Muscle of leg (tissue), 11 donors: Measurements from ENCODE around the gene WDR53. TPM values are rescaled to one million over a fixed set of nuclear protein-coding genes. Genes with fewer than 3 reads are reported as not detected.
"Not testable (repeated sequence)": the region's sequence is repeated elsewhere in the genome, so short reads cannot be mapped to it uniquely, and the experiment has no call there.

Experiments used
- DNase-seq: peaks from one replicate; pipeline ENCODE4 v3.0.0; 2013
- H3K27ac ChIP-seq: one replicate; pipeline ENCODE4 v1.5.1; 2013; ENCODE audit warnings: mild to moderate bottlenecking, low read length, control low read depth
- H3K27me3 ChIP-seq: one replicate; pipeline ENCODE4 v1.6.1; 2013; ENCODE audit warnings: low read length; ENCODE audit not compliant: control insufficient read depth, insufficient read depth
- H3K36me3 ChIP-seq: one replicate; pipeline ENCODE4 v1.6.1; 2013; ENCODE audit warnings: low read length; ENCODE audit not compliant: control insufficient read depth, insufficient read depth
- H3K4me1 ChIP-seq: one replicate; pipeline ENCODE4 v1.6.1; 2013; ENCODE audit warnings: low read length; ENCODE audit not compliant: control insufficient read depth, insufficient read depth
- H3K4me3 ChIP-seq: one replicate; pipeline ENCODE4 v1.5.1; 2013; ENCODE audit warnings: low read length, control low read depth
- H3K9me3 ChIP-seq: replicated peaks from 2 replicates; pipeline ENCODE4 v1.6.1; 2013; ENCODE audit warnings: low read depth, low read length; ENCODE audit not compliant: control insufficient read depth
- WGBS: methylation state at CpG from one replicate; pipeline ENCODE4 v1.1.5; 2013; ENCODE audit warnings: missing lambda C conversion rate; ENCODE audit not compliant: insufficient coverage; 5-methylcytosine and 5-hydroxymethylcytosine counted together
- polyA plus RNA-seq, 8 donors: library from polyadenylated mRNA; unstranded; fragments of 120-200 nt; gene quantifications; one replicate each; pipeline versions ENCODE4 v1.2.1 to v1.2.3, GENCODE V29; 2013; ENCODE audit warnings: inconsistent platforms in 1 of 8, low replicate concordance in 1 of 8; ENCODE audit not compliant: insufficient read length in 8 of 8, insufficient read depth in 1 of 8
- total RNA-seq: library from RNA; stranded (reverse); fragments of 120-200 nt; gene quantifications from one replicate; pipeline ENCODE4 v1.2.4, GENCODE V29; 2013

The WDR53 gene
- total and polyA plus RNA-seq, 9 donors = 6.8 to 13.3 (median 10.1) TPM

DNA sequence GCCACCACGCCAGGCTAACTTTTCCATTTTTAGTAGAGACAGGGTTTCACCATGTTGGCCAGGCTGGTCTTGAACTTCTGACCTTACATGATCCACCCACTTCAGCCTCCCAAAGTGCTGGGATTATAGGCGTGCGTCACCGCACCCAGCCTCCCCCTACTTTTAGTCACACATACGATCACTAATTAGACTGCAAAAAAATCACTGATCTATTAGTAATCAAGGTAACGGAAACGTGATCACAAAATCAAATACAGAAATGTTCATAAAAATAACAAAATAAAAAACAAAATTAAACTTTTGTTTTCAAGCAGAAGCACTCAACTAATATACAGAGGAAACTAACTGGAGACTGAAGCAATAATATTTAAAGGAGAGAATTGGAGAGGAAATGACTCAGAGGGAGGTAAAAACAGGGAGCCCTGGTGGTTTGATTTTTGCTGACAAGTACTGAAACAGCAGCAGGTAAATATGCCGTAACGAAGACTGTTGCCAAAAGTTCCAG lies 4.6 kb downstream of the WDR53 start:
- Histone ChIP-seq H3K27me3 (no peaks in the 10 kb centered on the region), H3K4me3 (no peak overlapping the region), H3K27ac (no peak overlapping the region), H3K36me3 (peaks cover 16% of the 10 kb centered on the region), H3K4me1 (peaks cover 5% of the 10 kb centered on the region), H3K9me3 (no peaks in the 10 kb centered on the region)
- DNase-seq = no peak
- WGBS = 88% methylated on average over 5 of the region's 9 CpGs

DNA sequence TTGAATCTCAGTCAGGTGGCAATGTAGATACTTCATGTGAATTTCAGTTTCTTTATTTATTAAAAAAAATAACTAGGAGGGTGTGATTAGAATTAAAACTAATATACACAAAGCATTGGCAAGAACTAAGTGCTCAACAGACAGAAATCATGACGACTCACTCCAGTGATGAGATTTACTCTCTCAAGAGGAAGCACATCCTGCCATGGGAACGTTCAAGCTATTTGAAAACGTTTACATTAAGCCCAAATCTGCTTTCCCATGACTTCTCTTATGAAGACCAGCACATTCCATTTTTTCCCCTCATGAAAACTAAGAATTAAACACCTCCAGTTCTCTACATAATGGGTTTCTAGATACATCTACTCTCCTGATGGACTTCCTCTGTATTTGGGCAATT lies 8.5 kb downstream of the WDR53 start:
- 72% methylated on average over 2 of the region's 3 CpGs for WGBS
- H3K4me1 ChIP-seq = no peaks in the 10 kb centered on the region
- no peak overlapping the region for H3K27ac ChIP-seq
- H3K36me3 ChIP-seq = peaks cover 13% of the 10 kb centered on the region
- no peaks in the 10 kb centered on the region for H3K9me3 ChIP-seq
- no peak for DNase-seq
- H3K4me3 ChIP-seq = no peak overlapping the region
- H3K27me3 ChIP-seq = no peaks in the 10 kb centered on the region

DNA sequence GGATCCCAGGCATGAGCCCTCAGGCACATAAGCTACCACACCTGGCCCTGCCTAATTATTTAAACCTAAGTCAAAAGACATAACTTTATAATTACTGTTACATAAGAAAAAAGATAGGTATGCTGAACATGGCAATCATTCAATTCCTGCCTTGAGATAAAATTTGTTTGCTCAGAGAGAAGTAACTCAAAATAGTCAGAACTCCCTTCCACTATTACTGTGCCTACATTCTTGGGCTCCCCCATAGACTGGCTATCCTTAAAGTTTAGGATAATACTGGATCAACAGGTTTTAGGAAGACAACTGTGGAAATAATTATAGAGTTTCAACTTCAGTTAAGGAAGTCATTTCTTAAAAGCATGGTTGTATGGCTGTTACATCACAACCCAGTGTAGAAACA lies 9.9 kb downstream of the WDR53 start:
- no peak for DNase-seq
- no peaks in the 10 kb centered on the region for H3K27me3 ChIP-seq
- H3K9me3 ChIP-seq = no peaks in the 10 kb centered on the region
- H3K4me3 ChIP-seq = no peak overlapping the region
- H3K27ac ChIP-seq = no peak overlapping the region
- H3K4me1 ChIP-seq = no peaks in the 10 kb centered on the region
- H3K36me3 ChIP-seq = peaks cover 13% of the 10 kb centered on the region

DNA sequence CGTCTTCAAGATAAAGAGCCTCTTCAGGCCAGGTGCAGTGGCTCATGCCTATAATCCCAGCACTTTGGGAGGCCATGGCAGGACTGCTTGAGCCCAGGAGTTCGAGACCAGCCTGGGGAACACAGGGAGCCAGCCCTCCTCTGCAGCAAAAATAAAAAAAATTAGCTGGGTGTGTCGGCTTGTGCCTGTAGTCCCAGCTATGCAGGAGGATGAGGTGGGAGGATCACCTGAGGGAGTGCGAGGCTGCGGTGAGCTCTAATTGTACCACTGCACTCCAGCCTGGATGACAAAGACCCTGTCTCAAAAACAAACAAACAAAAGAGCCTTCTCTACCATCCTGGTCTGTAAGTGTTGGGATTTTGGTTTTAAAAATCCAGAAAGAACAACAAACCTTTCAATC lies 11.1 kb downstream of the WDR53 start:
- no peak for DNase-seq
- Histone ChIP-seq H3K4me3 (no peak overlapping the region), H3K27me3 (no peaks in the 10 kb centered on the region), H3K36me3 (peaks cover 13% of the 10 kb centered on the region), H3K4me1 (no peaks in the 10 kb centered on the region), H3K27ac (no peak overlapping the region), H3K9me3 (no peaks in the 10 kb centered on the region)
- WGBS = 90% methylated on average over 2 of the region's 5 CpGs

DNA sequence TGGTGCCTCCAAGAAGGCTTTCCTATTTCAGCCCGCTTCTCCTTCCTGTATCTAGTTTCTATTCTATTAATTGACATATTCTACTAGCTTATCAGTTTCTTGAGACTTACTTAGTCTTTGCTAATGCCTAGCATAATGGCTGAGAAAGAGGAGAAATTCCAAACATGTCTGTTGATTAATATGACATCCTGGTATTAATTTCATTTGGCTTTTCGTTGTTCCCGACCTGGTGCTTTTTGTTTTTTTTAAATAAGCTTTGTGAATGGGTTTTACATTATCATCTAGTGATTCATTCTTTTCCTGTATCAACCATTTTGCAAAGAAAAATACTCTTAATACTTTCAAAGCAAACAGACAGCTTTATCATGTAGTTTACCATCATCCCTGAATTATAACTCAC lies 13.1 kb downstream of the WDR53 start:
- Histone ChIP-seq H3K4me1 (no peaks in the 10 kb centered on the region), H3K4me3 (no peak overlapping the region), H3K27ac (no peak overlapping the region), H3K27me3 (no peaks in the 10 kb centered on the region), H3K36me3 (peaks cover 6% of the 10 kb centered on the region), H3K9me3 (no peaks in the 10 kb centered on the region)
- DNase-seq = no peak
- WGBS = no CpG with 5 or more reads among the region's 3 CpGs

DNA sequence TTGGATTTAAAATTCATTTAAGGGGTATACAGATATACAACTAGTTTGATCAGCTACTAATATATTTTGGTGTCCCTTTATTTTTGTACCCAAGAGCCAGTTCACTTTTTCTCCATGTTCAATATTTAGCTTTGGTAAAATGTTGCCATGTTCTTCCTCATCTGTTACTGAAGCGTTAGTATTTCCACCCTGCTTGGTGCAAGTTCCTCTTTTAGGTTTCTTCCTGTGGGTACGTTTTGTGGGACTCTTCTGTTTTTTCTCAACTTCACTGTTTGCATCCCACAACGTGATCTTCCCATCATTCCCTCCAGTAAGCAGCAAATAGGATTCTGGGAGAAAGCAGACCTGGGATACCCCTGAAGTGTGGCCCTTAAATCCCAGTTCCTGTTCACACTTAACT lies 14.1 kb downstream of the WDR53 start:
- Histone ChIP-seq H3K4me1 (no peaks in the 10 kb centered on the region), H3K27me3 (no peaks in the 10 kb centered on the region), H3K4me3 (no peak overlapping the region), H3K9me3 (peaks cover 4% of the 10 kb centered on the region), H3K27ac (no peak overlapping the region), H3K36me3 (peaks cover 3% of the 10 kb centered on the region)
- 64% methylated on average over 3 of the region's 3 CpGs for WGBS
- peak; percentile 41 for DNase-seq

DNA sequence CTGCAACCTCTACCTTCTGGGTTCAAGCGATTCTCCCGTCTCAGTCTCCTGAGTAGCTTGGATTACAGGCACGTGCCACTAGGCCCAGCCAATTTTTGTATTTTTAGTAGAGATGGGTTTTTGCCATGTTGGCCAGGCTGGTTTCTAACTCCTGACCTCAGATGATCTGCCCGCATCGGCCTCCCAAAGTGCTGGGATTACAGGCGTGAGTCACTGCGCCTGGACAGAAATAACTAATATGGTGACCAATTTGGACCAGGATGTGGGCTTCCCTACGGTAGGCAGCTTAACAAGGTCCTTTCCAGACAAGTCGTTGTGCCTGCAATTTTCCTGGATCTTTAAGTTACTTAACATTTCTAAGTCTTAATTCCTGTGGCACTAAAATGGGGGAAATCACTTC lies 14.8 kb downstream of the WDR53 start:
- H3K27ac ChIP-seq = no peak overlapping the region
- 97% methylated on average over 4 of the region's 9 CpGs for WGBS
- H3K4me3 ChIP-seq = no peak overlapping the region
- H3K9me3 ChIP-seq = peaks cover 5% of the 10 kb centered on the region
- no peaks in the 10 kb centered on the region for H3K27me3 ChIP-seq
- no peak for DNase-seq
- H3K4me1 ChIP-seq = no peaks in the 10 kb centered on the region
- peaks cover 2% of the 10 kb centered on the region for H3K36me3 ChIP-seq

DNA sequence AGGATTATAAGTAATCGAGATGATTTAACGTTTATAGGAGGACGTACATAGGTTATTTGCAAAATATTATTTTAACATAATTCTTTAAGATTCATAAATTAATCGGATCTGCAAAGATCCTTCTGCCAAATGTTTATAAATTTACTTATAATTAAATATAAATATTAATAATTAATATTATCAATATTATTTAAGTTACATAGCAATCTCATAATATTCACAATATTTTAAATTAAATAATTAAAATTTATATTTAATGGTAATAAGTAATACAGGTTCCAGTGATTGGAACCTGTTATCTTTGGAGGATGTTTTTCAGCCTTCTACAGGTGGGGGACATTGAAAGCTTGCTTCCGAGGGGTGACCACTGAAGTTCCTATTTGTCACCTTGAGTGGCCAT lies 16.1 kb downstream of the WDR53 start:
- H3K36me3 ChIP-seq = peaks cover 2% of the 10 kb centered on the region
- H3K4me1 ChIP-seq = no peaks in the 10 kb centered on the region
- H3K27ac ChIP-seq = no peak overlapping the region
- peaks cover 5% of the 10 kb centered on the region for H3K9me3 ChIP-seq
- H3K27me3 ChIP-seq = no peaks in the 10 kb centered on the region
- WGBS = no CpG with 5 or more reads among the region's 5 CpGs
- no peak for DNase-seq
- H3K4me3 ChIP-seq = no peak overlapping the region

DNA sequence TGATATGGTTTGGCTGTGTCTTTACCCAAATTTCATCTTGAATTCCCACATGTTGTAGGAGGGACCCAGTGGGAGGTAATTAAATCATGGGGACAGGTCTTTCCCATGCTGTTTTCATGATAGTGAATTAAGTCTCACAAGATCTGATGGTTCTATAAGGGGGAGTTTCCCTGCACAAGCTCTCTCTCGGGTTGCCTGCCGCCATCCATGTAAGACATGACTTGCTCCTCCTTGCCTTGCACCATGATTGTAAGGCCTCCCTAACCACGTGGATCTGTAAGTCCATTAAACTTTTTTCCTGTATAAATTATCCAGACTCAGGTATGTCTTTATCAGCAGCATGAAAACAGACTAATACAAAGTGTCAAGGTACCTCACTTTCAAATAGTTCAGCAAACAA lies 18.2 kb downstream of the WDR53 start:
- not testable (repeated sequence) for H3K27ac ChIP-seq, H3K36me3 ChIP-seq, H3K4me3 ChIP-seq, H3K27me3 ChIP-seq, DNase-seq, H3K9me3 ChIP-seq, H3K4me1 ChIP-seq
- WGBS = 58% methylated on average over 2 of the region's 3 CpGs

DNA sequence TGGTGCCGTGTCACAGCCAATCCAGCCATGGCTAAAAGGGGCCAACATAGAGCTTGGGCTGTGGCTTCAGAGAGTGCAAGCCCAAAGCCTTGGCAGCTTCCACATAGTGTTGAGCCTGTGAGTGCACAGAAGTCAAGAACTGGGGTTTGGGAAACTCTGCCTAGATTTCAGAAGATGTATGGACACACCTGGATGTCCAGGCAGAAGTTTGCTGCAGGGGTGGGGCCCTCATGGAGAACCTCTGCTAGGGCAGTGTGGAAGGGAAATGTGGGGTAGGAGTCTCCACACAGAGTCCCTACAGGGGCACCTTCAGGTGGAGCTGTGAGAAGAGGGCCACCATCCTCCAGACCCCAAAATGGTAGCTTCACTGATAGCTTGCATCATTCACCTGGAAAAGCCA lies 19.0 kb downstream of the WDR53 start:
- H3K4me3 ChIP-seq, H3K27ac ChIP-seq: not testable (repeated sequence)
- 100% methylated on average over 1 of the region's 1 CpG for WGBS

DNA sequence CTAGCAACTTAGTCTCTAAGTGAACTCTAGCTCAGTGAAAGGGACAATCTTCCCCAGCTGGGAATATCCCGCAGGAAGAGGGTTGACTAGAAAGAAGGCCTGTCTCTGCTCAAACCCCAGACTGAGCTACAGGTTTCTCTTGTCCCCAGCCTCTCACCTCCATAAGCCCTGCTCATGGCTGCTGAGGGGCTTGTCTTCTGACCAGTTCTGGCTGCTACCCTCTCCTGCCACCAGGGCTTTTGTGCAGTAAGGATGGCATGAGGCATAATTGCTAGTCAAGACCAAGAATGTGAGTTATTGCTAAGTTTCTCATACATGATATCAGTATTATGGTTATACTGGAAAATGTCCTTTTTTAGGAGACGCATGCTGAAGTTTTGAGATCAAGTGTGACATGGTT lies 21.3 kb downstream of the WDR53 start:
- DNase-seq = no peak
- no peaks in the 10 kb centered on the region for H3K27me3 ChIP-seq
- H3K4me1 ChIP-seq = no peaks in the 10 kb centered on the region
- H3K9me3 ChIP-seq = peaks cover 5% of the 10 kb centered on the region
- 100% methylated on average over 1 of the region's 2 CpGs for WGBS
- H3K27ac ChIP-seq = no peak overlapping the region
- no peak overlapping the region for H3K4me3 ChIP-seq
- H3K36me3 ChIP-seq = no peaks in the 10 kb centered on the region

More for the DNA sequence above, 19.0 kb downstream of the WDR53 start:
- not testable (repeated sequence) for H3K4me1 ChIP-seq, H3K9me3 ChIP-seq, DNase-seq, H3K36me3 ChIP-seq, H3K27me3 ChIP-seq
